GM12891 (cell line): Measurements from ENCODE around the gene BRIP1.
"Not testable (repeated sequence)": the region's sequence is repeated elsewhere in the genome, so short reads cannot be mapped to it uniquely, and the experiment has no call there.

Experiments
- POLR2A ChIP-seq: IDR thresholded peaks from 2 replicates; pipeline ENCODE4 v1.6.1; 2011; ENCODE audit warnings: low read depth, low read length, control low read depth
- POLR2AphosphoS5 ChIP-seq: IDR thresholded peaks from 2 replicates; pipeline ENCODE4 v1.6.1; 2011; ENCODE audit warnings: low read depth, low read length, control low read depth

- not testable (repeated sequence) for TF ChIP-seq POLR2A, POLR2AphosphoS5
These were observed 31.0 kb upstream of the BRIP1 start for GRCh38 chr17:61894310-61894709.
